Raji (cell line): ENCODE data around the gene ASPHD1.

Experiments used
- POLR2A ChIP-seq: IDR thresholded peaks from 2 replicates; pipeline ENCODE4 v1.6.1; 2011; ENCODE audit warnings: low read depth, low read length, control low read depth; ENCODE audit not compliant: insufficient read depth

Gene ASPHD1

DNA sequence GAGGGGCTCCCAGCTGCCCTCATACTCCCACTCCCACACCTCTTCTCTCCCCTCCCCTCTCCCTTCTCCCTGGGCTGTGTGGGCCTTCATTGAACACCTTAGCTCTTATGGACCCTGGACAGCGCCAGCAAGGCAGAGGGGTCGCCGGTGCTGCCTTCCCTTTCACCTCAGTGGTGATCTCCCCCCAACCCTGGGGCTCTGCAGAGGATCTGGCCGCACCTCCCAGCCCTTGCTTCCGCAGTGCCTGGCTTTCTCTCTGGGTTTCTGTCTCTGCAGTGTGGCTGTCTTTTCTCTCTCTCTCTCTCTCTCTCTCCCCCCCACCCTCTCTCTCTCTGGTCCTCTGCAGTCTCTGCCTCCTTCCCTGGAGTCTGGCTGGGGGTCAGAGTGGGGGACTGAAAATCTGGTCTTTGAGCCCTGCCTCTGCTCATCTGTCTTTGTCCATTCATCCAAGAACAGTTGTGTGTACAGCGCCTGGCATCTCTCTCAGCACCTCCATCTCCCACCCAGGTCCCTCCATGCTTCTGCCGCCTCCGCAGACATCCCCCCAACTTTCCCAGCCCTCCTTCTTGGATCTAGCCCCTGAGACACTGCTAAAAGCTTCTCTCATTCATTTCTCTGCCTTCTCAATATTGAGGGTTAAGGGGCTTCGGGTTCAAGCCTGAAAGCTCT lies 2.0 kb upstream of the ASPHD1 start:
- no peak for TF ChIP-seq POLR2A

DNA sequence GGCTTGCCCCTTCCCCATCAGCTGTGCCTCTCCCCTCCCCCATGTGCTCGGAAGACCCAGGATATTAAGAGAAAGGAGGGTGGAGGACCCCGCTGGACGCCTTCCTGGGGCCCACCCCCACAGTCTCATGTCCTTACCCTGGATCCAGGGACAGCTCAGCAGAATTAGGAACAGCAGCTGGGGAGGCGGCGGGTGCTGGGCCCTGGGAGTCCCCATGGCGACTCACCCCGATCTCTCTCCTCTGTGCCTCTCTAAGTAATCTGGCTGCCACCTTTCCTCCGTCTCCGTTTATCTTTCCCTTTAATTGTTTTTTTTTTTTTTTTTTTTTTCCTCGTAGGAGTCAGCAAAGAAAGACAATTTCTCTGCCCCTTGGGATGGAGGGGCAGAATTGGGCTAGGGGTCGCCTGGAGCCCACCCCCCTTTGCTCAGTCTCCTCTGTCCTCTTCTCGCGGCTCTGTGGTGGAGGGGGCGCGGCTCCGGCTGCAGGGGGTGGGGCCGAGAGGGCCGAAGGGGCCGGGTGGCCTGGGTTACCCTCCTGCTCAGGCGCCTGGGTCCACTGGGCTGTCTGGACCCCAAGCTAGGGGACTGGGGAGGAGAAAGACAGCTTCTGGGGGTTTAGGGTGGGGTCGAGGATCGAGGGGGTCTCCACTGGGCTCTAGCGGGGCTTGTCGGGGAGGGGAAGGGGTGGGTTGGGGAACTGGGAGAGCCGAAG lies 1.3 kb upstream of the ASPHD1 start:
- TF ChIP-seq POLR2A = no peak

DNA sequence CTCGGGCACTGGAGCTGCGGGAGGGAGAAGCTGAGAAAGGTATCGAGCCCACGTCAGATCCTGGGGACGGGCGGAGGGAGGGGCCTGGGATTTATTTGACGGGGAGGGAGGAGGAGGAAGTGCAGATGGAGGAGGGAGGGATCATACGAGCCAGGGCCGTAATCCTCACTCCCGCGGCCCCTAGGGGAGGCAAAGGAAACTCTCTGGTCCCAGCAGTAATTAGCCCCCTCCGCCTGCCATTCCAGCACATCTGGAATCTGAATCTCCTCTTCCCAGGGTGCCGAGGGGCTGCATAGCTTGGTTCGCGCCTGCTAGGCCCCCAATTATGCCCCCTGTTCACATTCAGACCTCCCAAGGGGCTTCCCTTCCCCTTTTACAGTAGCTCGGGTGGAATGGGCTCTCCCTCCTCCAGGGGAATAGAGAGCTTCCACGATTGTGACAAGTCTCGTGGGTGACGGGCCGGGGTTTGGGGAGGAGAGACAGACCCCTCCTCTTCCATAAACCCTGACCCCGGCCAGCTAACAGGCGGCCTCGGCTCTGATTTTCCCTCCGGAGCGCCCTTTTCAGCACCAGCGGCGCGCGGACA lies 679 bp upstream of the ASPHD1 start, which contains the start of gene SEZ6L2:
Gene SEZ6L2, minus strand, starts transcription at position 35 of the 586 bp plus-strand sequence. CDS start 531 bp downstream, outside the sequence.
- no peak for TF ChIP-seq POLR2A

DNA sequence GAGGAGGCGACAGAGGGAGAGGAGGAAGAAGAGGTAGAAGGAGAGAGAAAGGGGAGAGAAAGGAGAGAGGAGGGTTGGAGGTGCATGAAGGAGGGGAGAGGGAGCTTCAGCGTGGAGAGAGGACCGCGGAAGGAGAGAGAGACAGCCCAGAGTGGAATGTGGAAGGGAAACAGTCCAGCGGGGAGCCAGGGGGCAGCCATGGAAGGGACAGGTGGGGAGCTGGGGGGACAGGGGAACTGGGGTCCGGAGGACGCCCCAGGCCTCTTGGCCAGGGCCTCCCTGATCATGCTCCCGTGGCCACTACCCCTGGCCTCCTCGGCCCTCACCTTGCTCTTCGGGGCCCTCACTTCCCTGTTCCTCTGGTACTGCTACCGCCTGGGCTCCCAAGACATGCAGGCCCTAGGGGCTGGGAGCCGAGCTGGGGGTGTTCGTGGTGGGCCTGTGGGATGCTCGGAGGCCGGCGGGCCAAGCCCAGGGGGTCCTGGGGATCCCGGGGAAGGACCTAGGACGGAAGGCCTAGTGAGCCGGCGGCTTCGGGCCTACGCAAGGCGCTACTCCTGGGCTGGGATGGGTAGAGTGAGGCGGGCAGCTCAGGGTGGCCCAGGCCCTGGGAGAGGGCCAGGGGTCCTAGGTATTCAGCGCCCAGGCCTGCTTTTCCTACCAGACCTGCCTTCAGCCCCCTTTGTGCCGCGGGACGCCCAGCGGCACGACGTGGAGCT lies 759 bp downstream of the ASPHD1 start:
- TF ChIP-seq POLR2A = no peak

DNA sequence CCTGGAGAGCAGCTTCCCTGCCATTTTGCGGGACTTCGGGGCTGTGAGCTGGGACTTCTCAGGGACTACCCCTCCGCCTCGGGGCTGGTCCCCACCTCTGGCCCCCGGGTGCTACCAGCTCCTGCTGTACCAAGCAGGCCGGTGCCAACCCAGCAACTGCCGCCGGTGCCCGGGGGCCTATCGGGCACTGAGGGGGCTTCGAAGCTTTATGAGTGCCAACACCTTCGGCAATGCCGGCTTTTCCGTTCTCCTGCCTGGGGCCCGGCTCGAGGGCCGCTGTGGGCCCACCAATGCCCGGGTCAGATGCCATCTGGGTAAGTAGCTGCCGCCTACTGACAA lies 1.3 kb downstream of the ASPHD1 start:
- no peak for TF ChIP-seq POLR2A

DNA sequence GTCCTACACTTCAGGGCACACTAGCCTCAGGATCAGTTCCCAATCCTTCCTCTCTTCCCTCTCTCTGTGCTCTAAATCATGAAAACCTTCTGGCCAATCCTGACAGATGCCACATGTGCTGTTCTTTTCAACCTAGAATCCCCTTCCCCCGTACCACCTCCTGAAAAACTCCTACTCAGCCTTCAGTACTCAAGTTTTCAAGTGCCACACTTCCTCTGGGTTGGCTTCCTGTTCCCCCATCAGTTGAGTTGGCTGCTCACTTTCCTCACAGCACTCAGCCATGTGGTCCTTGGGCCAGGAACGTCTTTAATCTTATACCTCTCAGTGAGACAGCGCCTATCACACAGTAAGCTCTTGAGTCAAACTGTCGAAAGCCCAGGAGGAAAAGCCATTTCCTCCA lies 3.3 kb downstream of the ASPHD1 start:
- TF ChIP-seq POLR2A = no peak

DNA sequence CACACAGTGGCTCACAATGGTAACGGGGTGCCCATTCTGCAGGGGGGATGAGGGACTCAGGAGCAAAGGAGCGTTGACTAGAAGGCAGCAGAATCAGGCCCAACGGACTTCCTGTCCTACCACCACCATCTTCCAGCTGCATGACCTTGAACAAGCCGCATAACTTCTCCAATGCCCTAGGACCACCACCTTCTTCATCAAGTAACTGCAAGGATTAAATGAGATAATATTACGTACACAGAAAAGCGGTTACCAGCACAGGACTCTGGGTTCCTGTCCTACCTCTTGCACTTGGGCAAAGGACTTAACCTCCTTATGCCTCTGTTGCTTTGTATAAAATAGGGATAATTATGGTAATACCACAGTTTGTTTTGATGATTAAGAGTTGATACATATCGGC lies 4.7 kb downstream of the ASPHD1 start:
- TF ChIP-seq POLR2A = no peak

DNA sequence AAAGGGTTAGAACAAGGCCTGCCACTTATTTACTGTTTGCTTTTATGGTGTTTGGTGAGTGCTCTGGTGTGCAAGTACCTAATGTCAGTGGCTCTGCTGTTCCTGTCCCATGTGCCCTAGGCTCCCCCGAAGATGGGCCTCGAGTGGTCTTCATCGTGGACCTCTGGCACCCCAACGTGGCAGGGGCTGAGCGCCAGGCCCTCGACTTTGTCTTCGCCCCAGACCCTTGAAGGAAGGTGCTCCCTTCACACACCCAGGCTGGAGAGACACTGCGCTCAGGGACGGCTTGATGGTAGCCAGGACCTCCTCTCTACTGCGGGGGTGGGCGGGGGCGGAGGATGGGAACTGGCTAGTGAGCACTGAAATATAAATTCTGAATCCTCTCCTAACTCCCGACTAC lies 5.4 kb downstream of the ASPHD1 start:
- no peak for TF ChIP-seq POLR2A

DNA sequence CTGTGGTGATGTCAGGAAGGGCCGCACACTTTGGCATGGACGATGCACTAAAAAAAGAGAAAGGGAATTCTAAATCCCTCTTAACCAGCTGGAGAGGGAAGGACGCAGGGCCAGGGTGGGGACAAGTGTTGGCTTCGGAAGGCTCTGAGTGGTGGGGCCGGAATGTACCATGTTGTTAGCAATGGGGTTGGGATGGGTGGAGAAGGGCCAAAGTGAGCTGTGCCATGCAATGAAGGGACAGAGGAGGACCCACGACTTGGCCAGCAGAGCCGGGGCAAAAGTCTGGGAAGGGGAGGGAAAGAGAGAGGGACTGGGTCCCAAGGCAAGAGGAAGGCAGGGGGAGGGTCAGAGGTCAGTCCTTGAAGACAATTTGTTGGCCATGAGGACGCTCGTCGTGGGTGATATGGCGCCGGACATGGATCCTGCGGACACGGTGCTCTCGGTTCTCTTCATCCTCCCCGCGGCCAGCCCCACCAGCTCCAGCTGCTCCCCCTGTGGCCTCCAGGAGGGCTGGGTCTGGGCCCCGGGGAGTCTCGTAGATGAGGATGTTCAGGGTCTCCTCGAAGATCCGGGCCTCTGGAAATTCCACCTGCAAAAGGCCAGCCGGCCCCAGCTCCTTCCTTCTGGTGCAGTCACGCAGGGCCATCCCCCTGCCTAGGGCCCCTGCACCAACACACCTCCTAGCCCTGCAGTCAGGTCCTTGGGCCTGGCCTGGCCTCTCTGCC lies 6.4 kb downstream of the ASPHD1 start:
- TF ChIP-seq POLR2A = no peak

DNA sequence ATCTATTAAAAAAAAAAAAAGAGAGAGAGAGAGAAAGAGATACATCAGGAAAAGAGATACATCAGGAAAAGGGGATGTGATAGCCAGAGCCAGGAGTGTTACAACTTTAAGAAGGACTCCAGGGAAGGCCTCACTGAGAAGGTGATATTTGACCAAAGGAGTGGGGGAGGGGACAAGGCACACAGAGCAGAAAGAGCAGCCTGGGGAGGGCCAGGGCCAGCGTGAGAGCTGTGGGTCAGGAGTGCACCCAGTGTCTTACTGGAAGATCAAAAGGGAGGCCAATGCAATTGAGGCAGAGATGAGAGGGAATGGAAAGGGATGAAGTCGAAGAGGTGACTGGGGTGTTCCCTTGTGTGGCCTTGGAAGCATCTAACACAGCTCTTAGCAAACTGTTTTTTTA lies 7.7 kb downstream of the ASPHD1 start:
- no peak for TF ChIP-seq POLR2A

DNA sequence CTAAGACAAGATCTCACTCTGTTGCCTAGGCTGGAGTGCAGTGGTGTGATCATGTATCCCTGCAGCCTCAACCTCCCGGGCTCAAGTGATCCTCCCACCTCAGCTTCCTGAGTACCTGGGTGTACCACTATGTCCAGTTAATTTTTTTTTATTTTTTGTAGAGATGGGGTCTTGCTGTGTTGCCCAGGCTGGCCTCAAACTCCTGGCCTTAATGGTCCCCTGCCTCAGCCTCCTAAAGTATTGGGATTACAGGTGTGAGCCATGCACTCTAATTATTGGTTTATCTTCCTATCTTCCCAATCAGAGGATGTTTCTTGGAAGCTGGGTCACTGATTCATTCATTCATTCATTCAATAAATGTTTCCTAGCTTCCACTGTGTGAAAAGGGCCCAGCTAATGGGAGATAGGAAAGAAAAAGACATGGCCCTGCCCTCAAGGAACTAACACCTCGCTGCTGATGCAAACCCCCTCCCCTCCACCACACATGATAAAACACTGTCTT lies 8.5 kb downstream of the ASPHD1 start:
- TF ChIP-seq POLR2A = no peak

DNA sequence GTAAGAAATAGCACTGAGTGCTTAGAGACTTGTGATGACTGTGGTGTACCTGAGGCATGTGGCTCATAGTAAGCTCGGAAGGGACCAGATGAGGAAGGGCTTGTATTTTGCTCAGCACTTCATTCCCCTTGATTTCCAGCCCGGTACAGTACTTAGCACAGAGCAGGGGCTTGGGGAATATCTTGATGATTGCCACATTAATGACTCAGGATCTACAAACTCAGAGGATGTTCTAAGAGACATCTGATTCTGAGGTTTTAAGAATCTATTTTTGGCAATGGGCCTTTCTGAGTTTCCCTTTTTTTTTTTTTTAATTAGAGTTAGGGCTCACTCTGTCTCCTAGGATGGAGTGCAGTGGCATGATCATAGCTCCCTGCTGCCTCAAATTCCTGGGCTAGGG lies 9.1 kb downstream of the ASPHD1 start:
- no peak for TF ChIP-seq POLR2A

DNA sequence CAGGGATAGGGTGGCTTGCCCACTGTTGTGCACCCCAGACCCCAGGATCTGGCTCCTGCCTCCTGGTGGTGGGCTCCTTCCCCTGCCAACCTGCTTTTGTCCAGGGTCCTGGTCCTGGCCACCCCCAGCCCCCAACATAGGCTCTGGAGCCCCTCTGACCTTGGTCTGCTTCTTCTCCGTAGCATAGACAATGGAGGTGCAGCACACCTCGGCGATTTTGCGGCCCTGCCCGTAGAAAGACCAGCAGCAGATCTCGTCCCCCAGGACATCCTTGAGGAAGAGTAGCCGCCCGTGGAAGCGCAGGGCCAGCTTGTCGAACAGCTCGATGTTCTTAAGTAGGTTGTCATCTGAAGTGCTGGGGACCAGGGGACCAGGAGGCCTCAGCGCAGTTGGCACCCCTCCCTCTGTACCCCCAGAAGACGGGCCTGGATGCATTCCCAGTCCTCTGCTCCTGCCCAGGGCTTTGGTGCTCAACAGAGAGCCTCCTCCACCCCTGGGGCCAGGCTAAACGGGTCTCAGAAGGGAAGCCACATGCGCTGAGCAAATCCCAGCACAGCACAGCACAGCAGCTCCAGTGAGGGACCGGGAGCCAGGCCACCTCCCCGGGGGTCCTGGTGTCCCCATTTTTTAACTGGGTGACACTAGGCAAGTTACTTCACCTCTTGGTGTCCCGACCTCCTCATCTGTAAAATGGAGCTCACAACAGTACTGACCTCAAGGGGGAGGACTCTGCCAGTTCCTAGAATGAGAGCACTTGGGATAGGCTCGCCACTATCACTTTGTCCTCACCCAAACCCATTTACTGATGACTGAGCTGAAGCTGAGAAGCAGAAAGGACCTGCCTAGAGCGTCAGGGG lies 10.8 kb downstream of the ASPHD1 start:
- no peak for TF ChIP-seq POLR2A

DNA sequence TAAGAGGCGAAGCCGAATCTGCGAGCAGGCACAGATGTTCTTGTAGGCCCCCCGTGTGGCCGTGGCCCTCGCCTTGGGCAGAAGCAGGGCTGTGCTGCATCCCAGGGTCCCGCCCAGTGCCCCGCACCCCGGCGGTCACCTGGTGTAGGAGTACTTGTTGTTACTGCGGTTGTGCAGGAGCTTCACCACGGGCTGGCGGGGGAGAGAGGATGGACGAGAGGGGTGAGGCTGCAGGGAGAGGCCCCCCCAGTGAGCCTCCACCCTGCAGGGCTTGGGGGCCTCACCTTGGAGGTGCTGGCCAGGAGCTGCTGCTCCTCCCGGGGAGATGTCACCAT lies 11.4 kb downstream of the ASPHD1 start:
- TF ChIP-seq POLR2A = no peak
